GM19238 (cell line): Measurements from ENCODE around the gene CEND1.

Experiments
- DNase-seq: peaks from one replicate; pipeline ENCODE4 v3.0.0; 2011; ENCODE audit warnings: low spot score; ENCODE audit not compliant: insufficient read length

CEND1 gene

GRCh38 chr11:812390-812789, 22.5 kb upstream of the CEND1 start:
- DNase-seq, result no peak

DNA sequence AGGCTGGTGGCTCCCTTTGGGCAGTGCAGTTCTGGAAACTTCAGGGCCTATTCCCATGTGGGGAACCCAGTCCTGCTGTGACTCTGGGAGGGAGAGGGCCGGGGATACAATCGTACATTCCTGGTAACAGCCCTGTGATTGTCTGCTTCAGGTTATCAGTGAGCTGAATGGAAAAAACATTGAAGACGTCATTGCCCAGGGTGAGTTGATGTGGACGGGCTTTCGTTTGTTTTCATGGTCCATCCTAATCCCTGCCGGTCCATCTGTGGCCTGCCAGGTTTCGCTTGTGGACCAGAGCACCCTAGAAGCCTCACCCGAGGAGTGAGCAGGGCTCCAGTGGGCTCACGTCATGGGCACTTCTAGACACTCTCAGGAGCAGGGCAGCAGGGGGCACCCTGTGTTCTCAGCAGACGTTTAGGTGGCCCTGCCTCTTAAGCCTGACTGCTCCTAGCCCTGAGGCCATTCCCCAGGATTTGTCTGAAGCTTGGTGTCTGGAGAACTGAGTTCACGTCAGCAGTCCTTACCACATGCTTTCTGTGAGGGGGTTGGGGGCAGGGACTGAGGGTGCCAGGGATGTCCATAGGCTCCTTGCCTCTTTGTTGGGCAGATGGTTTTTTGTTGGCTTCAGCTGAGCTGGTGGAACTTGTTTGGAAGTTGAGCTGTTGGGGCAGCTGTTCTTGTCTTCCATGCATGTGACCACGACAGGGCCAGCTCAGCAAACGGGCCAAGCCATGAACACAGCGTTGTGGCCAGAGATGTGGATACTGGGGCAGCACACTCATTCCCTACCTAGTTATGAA, 21.8 kb upstream of the CEND1 start:
- no peak for DNase-seq

- no peak for DNase-seq
These were observed 20.2 kb upstream of the CEND1 start for GRCh38 chr11:810040-810567.

GRCh38 chr11:809287-810039, 19.6 kb upstream of the CEND1 start, which contains the start of gene RPLP2:
Gene RPLP2 (plus strand): TSS chr11:809967. CDS start chr11:810235, 268 bp downstream.
- peak; percentile 98 for DNase-seq

GRCh38 chr11:808427-809286, 18.8 kb upstream of the CEND1 start:
- DNase-seq, result no peak

GRCh38 chr11:804599-804964, 14.7 kb upstream of the CEND1 start:
- no peak for DNase-seq

GRCh38 chr11:803770-804598, 14.1 kb upstream of the CEND1 start:
- no peak for DNase-seq

GRCh38 chr11:803467-803742, 13.5 kb upstream of the CEND1 start:
- DNase-seq, result no peak

DNA sequence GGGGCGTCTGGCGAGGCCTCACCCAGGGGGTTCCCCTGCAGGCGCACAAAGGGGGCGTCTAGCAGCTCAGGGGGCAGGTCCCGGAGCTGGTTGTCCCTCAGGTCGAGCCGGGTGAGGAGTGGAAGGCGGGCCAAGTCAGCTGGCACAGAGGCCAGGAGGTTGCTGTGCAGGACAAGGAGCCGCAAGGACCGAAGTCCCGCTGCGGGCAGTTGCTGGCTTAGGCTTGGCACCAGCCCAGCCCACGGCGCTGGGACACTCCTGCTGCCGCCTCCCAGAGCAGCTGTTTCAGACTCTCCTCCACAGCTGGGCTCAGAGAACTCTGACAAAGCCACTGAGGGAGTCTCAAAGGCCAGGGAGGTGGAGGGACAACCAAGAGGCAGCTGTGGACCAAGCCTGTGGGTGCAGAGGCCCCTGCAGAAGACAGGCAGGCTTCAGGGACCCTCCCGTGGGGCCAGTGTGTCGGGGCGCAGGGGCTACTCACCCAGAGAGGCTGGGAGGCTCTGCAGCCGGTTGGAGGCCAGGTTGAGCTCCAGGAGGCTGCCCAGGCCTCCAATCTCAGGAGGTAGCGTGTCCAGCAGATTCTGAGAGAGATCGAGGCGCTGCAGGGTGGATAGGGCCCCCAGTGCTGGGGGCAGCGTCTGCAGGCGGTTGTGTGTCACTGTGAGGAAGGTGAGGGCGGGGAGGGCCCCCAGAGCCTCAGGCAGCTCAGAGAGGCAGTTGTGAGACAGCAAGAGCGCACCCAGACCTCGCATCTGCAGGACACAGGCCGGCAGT, 13.0 kb upstream of the CEND1 start:
- DNase-seq, result no peak

- DNase-seq, result no peak
These were observed 12.2 kb upstream of the CEND1 start for GRCh38 chr11:802018-802617.

DNA sequence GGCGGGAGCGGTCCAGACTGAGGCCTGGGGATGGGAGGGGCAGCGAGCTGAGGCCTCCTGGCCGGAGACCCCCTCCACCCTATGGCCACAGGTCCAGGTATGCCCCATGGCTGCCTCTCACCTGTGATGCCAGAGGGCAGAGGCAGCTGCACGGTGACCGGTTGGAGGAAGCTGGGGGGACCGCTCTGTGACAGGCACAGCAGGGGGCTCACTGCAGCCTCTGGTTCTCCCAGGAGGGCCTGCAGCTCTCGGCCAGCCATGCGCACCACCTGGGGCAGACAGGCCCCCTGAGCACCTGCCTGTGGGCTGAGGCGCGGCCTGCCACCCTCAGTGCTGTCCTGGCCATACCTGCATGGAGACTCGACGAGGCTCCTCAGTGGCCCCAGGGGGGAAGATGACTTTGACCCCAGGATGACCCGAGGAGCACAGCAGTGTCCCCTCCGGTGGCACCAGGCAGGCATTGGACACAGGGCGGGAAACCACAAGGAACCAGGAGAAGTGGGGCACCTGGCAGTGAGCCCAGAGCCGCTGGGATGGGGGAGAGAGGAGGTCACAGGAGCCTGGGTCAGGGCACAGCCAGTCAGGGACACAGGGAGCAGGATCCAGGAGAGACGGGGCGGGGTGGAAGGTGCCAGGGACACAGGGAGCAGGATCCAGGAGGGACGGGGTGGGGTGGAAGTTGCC, 11.3 kb upstream of the CEND1 start:
- no peak for DNase-seq

- no peak for DNase-seq
These were observed 10.6 kb upstream of the CEND1 start for GRCh38 chr11:800473-800872.

DNA sequence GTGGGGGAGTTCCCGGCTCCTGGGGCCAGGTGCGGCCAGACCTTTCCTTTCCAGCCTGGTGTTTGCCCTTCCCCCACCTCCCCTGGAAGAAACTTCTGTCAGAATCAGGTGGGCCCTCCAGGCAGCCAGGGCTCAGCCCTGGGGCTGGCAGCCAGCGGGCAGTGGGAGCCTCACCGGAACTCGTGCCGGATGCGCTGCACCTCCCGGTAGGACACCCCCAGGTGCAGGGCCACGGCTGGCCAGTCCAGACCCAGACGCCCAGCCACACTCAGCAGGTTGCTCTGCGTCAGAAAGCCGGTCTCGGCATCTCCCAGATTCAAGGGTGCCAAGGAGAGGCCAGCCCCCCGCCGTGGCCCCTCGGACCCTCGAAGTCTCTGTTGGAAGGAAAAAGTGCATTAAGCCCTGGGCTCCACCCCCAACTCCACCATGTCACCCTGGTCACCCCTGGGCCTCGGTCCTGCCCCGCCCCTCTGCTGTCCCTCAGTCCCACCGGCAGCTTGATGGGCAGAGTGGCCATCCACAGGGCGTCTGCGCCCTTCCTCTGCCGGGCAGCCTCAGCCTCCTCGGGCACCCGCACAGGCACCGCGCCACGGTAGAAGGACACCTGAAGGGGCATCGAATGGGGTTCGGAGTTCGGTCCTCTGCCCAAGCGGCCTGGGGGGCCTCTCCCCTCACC, 9.9 kb upstream of the CEND1 start:
- DNase-seq, result no peak

GRCh38 chr11:798093-798713, 8.3 kb upstream of the CEND1 start, which contains the start of gene SLC25A22:
Gene SLC25A22 (minus strand): TSS chr11:798281. CDS start chr11:795006, 3,275 bp downstream.
- DNase-seq, result peak; percentile 99

DNA sequence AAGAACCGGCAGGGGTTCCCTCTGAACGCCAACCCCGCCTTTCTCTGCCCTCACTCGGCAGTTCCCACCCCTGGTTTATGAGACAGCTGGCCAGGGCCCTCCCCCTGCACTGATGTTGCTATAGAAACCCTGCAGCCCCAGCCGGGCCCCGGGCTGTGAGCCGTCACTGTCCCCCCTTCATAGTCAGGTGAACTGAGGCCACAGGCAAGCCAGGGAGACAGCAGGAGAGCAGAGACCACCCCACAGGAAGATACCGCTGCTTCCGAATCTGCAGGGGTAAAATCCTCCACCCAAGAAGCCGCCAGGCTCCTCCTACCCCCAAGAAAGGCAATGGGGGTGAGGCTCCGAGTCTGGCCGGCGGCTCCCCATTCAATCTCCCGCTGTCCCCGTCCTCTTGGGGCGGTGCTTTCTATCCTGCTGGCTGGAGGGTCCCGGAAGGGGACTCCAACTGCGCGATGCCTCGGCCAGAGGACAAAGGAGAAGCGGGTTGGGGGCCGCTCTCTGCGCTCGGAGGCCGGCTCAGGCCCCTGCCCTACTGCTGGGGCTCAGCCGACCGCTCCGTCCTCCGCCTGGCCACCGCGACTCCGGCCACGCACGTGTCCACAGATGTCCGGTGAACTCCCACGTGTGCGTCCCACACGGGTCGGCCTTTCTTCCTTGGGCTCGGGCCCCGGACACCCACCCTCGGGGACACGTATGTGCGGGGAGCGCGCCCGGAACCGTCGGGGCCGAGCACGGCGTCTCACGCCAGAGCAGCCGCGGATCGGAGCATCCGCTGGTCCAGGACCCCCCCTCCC, 7.6 kb upstream of the CEND1 start:
- DNase-seq, result peak; percentile 96

GRCh38 chr11:796565-797295, 6.8 kb upstream of the CEND1 start:
- no peak for DNase-seq
